ENCODE results near the gene RALGPS2.

GRCh38 chr1:178961868-178962267 is 236.8 kb downstream of the RALGPS2 start:
- no peak for TF ChIP-seq CTCF (IDR thresholded peaks at IDR 0.05)
- TF ChIP-seq POLR2A (IDR thresholded peaks at IDR 0.05), result no peak

Data from adrenal gland (tissue), 5 donors.